ENCODE results near the gene PFKL. TPM values are rescaled to one million over a fixed set of nuclear protein-coding genes. Genes with fewer than 3 reads are reported as not detected.

PFKL gene
- total RNA-seq, 1 donor from 2014 or later: 48.7 TPM

DNA sequence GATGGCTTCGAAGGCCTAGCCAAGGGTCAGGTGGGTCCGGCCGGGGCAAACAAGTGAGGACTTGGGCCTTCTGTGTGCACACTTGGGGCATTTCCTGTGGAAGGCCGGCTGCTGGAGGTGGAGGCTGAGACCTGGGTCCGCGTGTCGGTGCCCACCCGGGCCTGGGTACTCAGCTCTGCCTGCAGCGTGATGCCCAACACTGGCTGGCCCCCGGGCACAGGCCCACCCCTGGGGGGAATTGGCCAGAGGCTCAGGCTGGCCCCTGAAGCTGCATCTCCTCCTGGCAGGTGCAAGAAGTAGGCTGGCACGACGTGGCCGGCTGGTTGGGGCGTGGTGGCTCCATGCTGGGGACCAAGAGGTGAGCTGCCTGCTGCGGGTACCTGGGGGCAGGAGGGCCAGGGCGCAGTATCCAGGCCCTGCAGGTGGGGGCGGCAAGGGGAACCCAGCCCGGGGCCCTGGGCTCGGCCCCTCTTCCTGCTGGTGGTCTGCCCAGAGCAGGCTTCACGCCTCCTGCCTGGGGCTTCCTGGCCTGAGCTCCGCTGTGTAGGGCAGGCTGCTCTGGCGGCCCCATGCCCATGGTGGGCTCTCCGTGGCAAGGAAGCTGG is 22.1 kb downstream of the PFKL start:
- Histone ChIP-seq H3F3A (ENCODE audit: low read depth) (no peaks in the 10 kb centered on the region), H2AFZ (replicated peaks) (no peak overlapping the region), H3K9ac (no peak overlapping the region), H3K27ac (no peak overlapping the region), H3K4me3 (no peak overlapping the region), H4K20me1 (ENCODE audit: low read depth) (no peaks in the 10 kb centered on the region), H3K4me1 (no peaks in the 10 kb centered on the region), H3K27me3 (no peaks in the 10 kb centered on the region), H3K36me3 (no peaks in the 10 kb centered on the region), H3K79me2 (ENCODE audit: low read depth) (no peaks in the 10 kb centered on the region), H3K4me2 (no peak overlapping the region), H3K9me3 (ENCODE audit: low read depth) (no peaks in the 10 kb centered on the region)
- no peaks in the 10 kb centered on the region for H3K36me3 Mint-ChIP-seq
- H3K4me3 Mint-ChIP-seq: no peak overlapping the region
- H3K9me3 Mint-ChIP-seq: no peaks in the 10 kb centered on the region
- H3K4me1 Mint-ChIP-seq: no peaks in the 10 kb centered on the region
- no peaks in the 10 kb centered on the region for H3K27me3 Mint-ChIP-seq (ENCODE audit: insufficient read depth, low read depth)
- no peak overlapping the region for H3K27ac Mint-ChIP-seq
- no peak for DNase-seq (ENCODE audit: low spot score)
- no peak for TF ChIP-seq EZH2phosphoT487 (IDR thresholded peaks at IDR 0.05)
- TF ChIP-seq CTCF (IDR thresholded peaks at IDR 0.05): no peak
- no peak for TF ChIP-seq EZH2 (IDR thresholded peaks at IDR 0.05)

- H3K4me2 ChIP-seq: no peak overlapping the region
- Mint-ChIP-seq H3K4me3 (no peak overlapping the region), H3K36me3 (no peaks in the 10 kb centered on the region), H3K9me3 (no peaks in the 10 kb centered on the region), H3K27me3 (ENCODE audit: insufficient read depth, low read depth) (no peaks in the 10 kb centered on the region), H3K4me1 (no peaks in the 10 kb centered on the region), H3K27ac (no peak overlapping the region)
- H2AFZ ChIP-seq (replicated peaks): no peak overlapping the region
- H3K36me3 ChIP-seq: no peaks in the 10 kb centered on the region
- no peak for DNase-seq (ENCODE audit: low spot score)
- H4K20me1 ChIP-seq (ENCODE audit: low read depth): no peaks in the 10 kb centered on the region
- H3K4me3 ChIP-seq: no peak overlapping the region
- no peaks in the 10 kb centered on the region for H3K4me1 ChIP-seq
- no peaks in the 10 kb centered on the region for H3F3A ChIP-seq (ENCODE audit: low read depth)
- no peak overlapping the region for H3K27ac ChIP-seq
- H3K79me2 ChIP-seq (ENCODE audit: low read depth): no peaks in the 10 kb centered on the region
- TF ChIP-seq EZH2phosphoT487 (IDR thresholded peaks at IDR 0.05): no peak
- TF ChIP-seq EZH2 (IDR thresholded peaks at IDR 0.05): no peak
- TF ChIP-seq CTCF (IDR thresholded peaks at IDR 0.05): no peak
- no peaks in the 10 kb centered on the region for H3K27me3 ChIP-seq
- H3K9me3 ChIP-seq (ENCODE audit: low read depth): no peaks in the 10 kb centered on the region
- H3K9ac ChIP-seq: no peak overlapping the region
These were observed 22.9 kb downstream of the PFKL start for GRCh38 chr21:44322621-44323325.

- H3K4me1 ChIP-seq: no peaks in the 10 kb centered on the region
- no peaks in the 10 kb centered on the region for H4K20me1 ChIP-seq (ENCODE audit: low read depth)
- no peak overlapping the region for H3K27ac ChIP-seq
- Mint-ChIP-seq H3K27me3 (ENCODE audit: insufficient read depth, low read depth) (no peaks in the 10 kb centered on the region), H3K4me3 (no peak overlapping the region), H3K4me1 (no peaks in the 10 kb centered on the region), H3K9me3 (no peaks in the 10 kb centered on the region), H3K27ac (no peak overlapping the region), H3K36me3 (no peaks in the 10 kb centered on the region)
- H3F3A ChIP-seq (ENCODE audit: low read depth): no peaks in the 10 kb centered on the region
- no peak overlapping the region for H3K9ac ChIP-seq
- no peaks in the 10 kb centered on the region for H3K79me2 ChIP-seq (ENCODE audit: low read depth)
- no peak for DNase-seq (ENCODE audit: low spot score)
- TF ChIP-seq CTCF (IDR thresholded peaks at IDR 0.05) (no peak), EZH2phosphoT487 (IDR thresholded peaks at IDR 0.05) (no peak), EZH2 (IDR thresholded peaks at IDR 0.05) (no peak)
- H3K4me3 ChIP-seq: no peak overlapping the region
- H3K9me3 ChIP-seq (ENCODE audit: low read depth): no peaks in the 10 kb centered on the region
- H3K36me3 ChIP-seq: no peaks in the 10 kb centered on the region
- no peaks in the 10 kb centered on the region for H3K27me3 ChIP-seq
- H2AFZ ChIP-seq (replicated peaks): no peak overlapping the region
- no peak overlapping the region for H3K4me2 ChIP-seq
These were observed 23.7 kb downstream of the PFKL start for GRCh38 chr21:44323591-44323990.

Data from neural progenitor cell (in vitro differentiated cells).